ENCODE results near the gene LNPEP.

LNPEP gene

GRCh38 chr5:96935559-96936430 is at the start of gene LNPEP:
LNPEP (plus strand) TSS chr5:96936080; CDS start chr5:96936156, 76 bp downstream.
- peak; percentile 92 to 93 for DNase-seq

GRCh38 chr5:96893342-96893741 is 42.5 kb upstream of the LNPEP start:
- peak in 1 of 2 donors; percentile 34 for DNase-seq

- DNase-seq: peak; percentile 33 to 41
These were observed 39.6 kb upstream of the LNPEP start for GRCh38 chr5:96896276-96896675.

- DNase-seq: no peak
These were observed 39.1 kb upstream of the LNPEP start for GRCh38 chr5:96896806-96897205.

- no peak for DNase-seq
These were observed 34.5 kb upstream of the LNPEP start for GRCh38 chr5:96901384-96901783.

- no peak for DNase-seq
These were observed 34.0 kb upstream of the LNPEP start for GRCh38 chr5:96901841-96902240.

- no peak for DNase-seq
These were observed 33.0 kb upstream of the LNPEP start for GRCh38 chr5:96902876-96903275.

- no peak for DNase-seq
These were observed 32.6 kb upstream of the LNPEP start for GRCh38 chr5:96903300-96903699.

- no peak for DNase-seq
These were observed 31.6 kb upstream of the LNPEP start for GRCh38 chr5:96904054-96904931.

- DNase-seq: no peak
These were observed 30.0 kb upstream of the LNPEP start for GRCh38 chr5:96905864-96906263.

- no peak for DNase-seq
These were observed 26.9 kb upstream of the LNPEP start for GRCh38 chr5:96909003-96909402.

GRCh38 chr5:96909435-96909834 is 26.4 kb upstream of the LNPEP start:
- DNase-seq: no peak

- DNase-seq: no peak
These were observed 24.7 kb upstream of the LNPEP start for GRCh38 chr5:96911139-96911538.

- DNase-seq: no peak
These were observed 22.6 kb upstream of the LNPEP start for GRCh38 chr5:96913233-96913632.

- DNase-seq: no peak
These were observed 16.1 kb upstream of the LNPEP start for GRCh38 chr5:96919754-96920197.

GRCh38 chr5:96920744-96921355 is 15.0 kb upstream of the LNPEP start:
- DNase-seq: no peak

- no peak for DNase-seq
These were observed 13.2 kb upstream of the LNPEP start for GRCh38 chr5:96922499-96923244.

GRCh38 chr5:96924016-96924443 is 11.8 kb upstream of the LNPEP start:
- DNase-seq: no peak

- DNase-seq: no peak
These were observed 9.6 kb upstream of the LNPEP start for GRCh38 chr5:96926276-96926675.

- DNase-seq: no peak
These were observed 8.9 kb upstream of the LNPEP start for GRCh38 chr5:96927008-96927407.

GRCh38 chr5:96928931-96929708 is 6.8 kb upstream of the LNPEP start:
- no peak for DNase-seq

- DNase-seq: no peak
These were observed 5.8 kb upstream of the LNPEP start for GRCh38 chr5:96930058-96930457.

Data from activated CD4-positive, alpha-beta T cell treated with anti-CD3 and anti-CD28 coated beads for 4 hours (primary cell).